ENCODE measurements around the gene ITGA4. TPM values are rescaled to one million over a fixed set of nuclear protein-coding genes. Genes with fewer than 3 reads are reported as not detected.

Gene ITGA4
- total and polyA plus RNA-seq, 9 of the 15 experiments (the other 6 are each of a cell fraction or from before 2014, with no cell fraction given), result 0.06 to 0.81 (median 0.27) TPM

- ChIA-PET POLR2A (no interaction called here), CTCF (ENCODE audit: low intra/inter-chr PET ratio) (no interaction called here)
- Histone ChIP-seq H3K9me1 (ENCODE audit: control insufficient read depth, insufficient read depth, low read length) (no peaks in the 10 kb centered on the region), H3K4me3 (no peak overlapping the region), H3K36me3 (ENCODE audit: control insufficient read depth, insufficient read depth, low read length) (no peaks in the 10 kb centered on the region), H3K79me2 (ENCODE audit: control insufficient read depth, insufficient read depth, low read length) (no peaks in the 10 kb centered on the region), H3K9me3 (replicated peaks; ENCODE audit: control insufficient read depth, insufficient read depth, low read depth, low read length) (no peaks in the 10 kb centered on the region), H3K4me1 (replicated peaks in 1 of 2; ENCODE audit: control insufficient read depth in 2 of 2, insufficient read depth in 2 of 2, low read length in 2 of 2) (no peaks in the 10 kb centered on the region), H2AFZ (ENCODE audit: low read depth, low read length) (no peak overlapping the region), H4K20me1 (replicated peaks; ENCODE audit: control insufficient read depth, insufficient read depth, low read length) (no peaks in the 10 kb centered on the region), H3K9ac (ENCODE audit: insufficient read depth in 1 of 2, low read depth in 2 of 2, low read length in 2 of 2) (no peak overlapping the region), H3K27ac (ENCODE audit: extremely low read depth, low read depth, low read length) (no peak overlapping the region), H3K4me2 (ENCODE audit: insufficient read depth, low read length) (no peak overlapping the region), H3K27me3 (ENCODE audit: control insufficient read depth in 2 of 2, insufficient read depth in 2 of 2, low read length in 2 of 2) (no peaks in the 10 kb centered on the region)
- FAIRE-seq (no peak), DNase-seq (ENCODE audit: extremely low read depth in 1 of 4, low spot score in 3 of 4) (no peak), ATAC-seq (no peak)
- in situ Hi-C loops (cut with MboI), result no loop called here
- intact Hi-C loops (cut with micrococcal nuclease), result no loop called here
- no TSS peak for BruUV-seq (replicated peaks)
- TF ChIP-seq USF2 (CRISPR knock-in tag; IDR thresholded peaks at IDR 0.05) (no peak), ZNF124 (CRISPR knock-in tag; IDR thresholded peaks at IDR 0.05) (no peak), ZNF589 (CRISPR knock-in tag; IDR thresholded peaks at IDR 0.05; ENCODE audit: low read depth) (no peak), HDGF (IDR thresholded peaks at IDR 0.05) (no peak), MBD1 (CRISPR knock-in tag; IDR thresholded peaks at IDR 0.05) (no peak), ZBTB11 (CRISPR knock-in tag; IDR thresholded peaks at IDR 0.05) (no peak), ZBED1 (IDR thresholded peaks at IDR 0.05) (no peak), ARID1B (IDR thresholded peaks at IDR 0.05) (no peak), POLR2AphosphoS2 (IDR thresholded peaks at IDR 0.05; ENCODE audit: low read length) (no peak), MNT (conservative IDR thresholded peaks at IDR 0.05) (no peak), MAFK (IDR thresholded peaks at IDR 0.05; ENCODE audit: low read length) (no peak), RBM39 (optimal IDR thresholded peaks at IDR 0.05; ENCODE audit: low read depth, low read length) (no peak), CHD2 (IDR thresholded peaks at IDR 0.05; ENCODE audit: low read depth, low read length) (no peak), CBX2 (IDR thresholded peaks at IDR 0.05; ENCODE audit: insufficient read depth, low read length, poor library complexity, severe bottlenecking) (no peak), L3MBTL2 (IDR thresholded peaks at IDR 0.05) (no peak), ZNF134 (CRISPR knock-in tag; conservative IDR thresholded peaks at IDR 0.05) (no peak), YBX1 (IDR thresholded peaks at IDR 0.05) (no peak)
Observed at GRCh38 chr2:181431674-181432073, 25.5 kb upstream of the ITGA4 start.

Data from K562 (cell line).